B cell (primary cell): Measurements from ENCODE around the gene ULK4. TPM values are rescaled to one million over a fixed set of nuclear protein-coding genes. Genes with fewer than 3 reads are reported as not detected.

Source experiments
- ATAC-seq: fragments of 200-7000 bp; cut with Tn5 transposase; one replicate; pipeline ENCODE4 v1.10.0; 2021; ENCODE audit warnings: low read depth, mild to moderate bottlenecking, moderate number of reproducible peaks, moderate library complexity
- CTCF ChIA-PET: fragments of 350-600 bp; sonication (Branson Sonifier 250); formaldehyde crosslinking; loops from one replicate; lab custom pipeline; 2021; ENCODE audit warnings: antibody characterized with exemption, inconsistent platforms; lab: Charles Lee
- POLR2A ChIA-PET: fragments of 350-600 bp; sonication (Branson Sonifier 250); formaldehyde crosslinking; loops from one replicate; lab custom pipeline; 2021; ENCODE audit warnings: antibody characterized with exemption; lab: Charles Lee
- DNase-seq: peaks from one replicate; pipeline ENCODE4 v3.0.0; 2013
- H2AFZ ChIP-seq: 2 replicates; pipeline ENCODE4 v1.6.1; 2012; ENCODE audit warnings: mild to moderate bottlenecking, low read depth, low read length; ENCODE audit not compliant: insufficient read depth, poor library complexity, severe bottlenecking
- H3K27ac ChIP-seq, 2 donors: 1 replicate in 1 of 2; 2 replicates in 1 of 2; pipeline ENCODE4 v1.5.1; 2012 to 2013; ENCODE audit warnings: low read length in 2 of 2, mild to moderate bottlenecking in 2 of 2, moderate library complexity in 1 of 2
- H3K27me3 ChIP-seq, 4 experiments: fragments of 200-600 bp in 1 of 4; sonication (generic) in 1 of 4; replicated peaks in 1 of 4; 1 replicate in 2 of 4; 2 replicates in 2 of 4; pipeline versions ENCODE4 v1.6.1 to v1.7.0; 2013 to 2016; ENCODE audit warnings: low read length in 3 of 4, mild to moderate bottlenecking in 2 of 4, mixed read lengths in 1 of 4, moderate library complexity in 1 of 4; ENCODE audit not compliant: insufficient read depth in 4 of 4, control insufficient read depth in 3 of 4; ENCODE audit errors: control extremely low read depth in 1 of 4
- H3K36me3 ChIP-seq, 2 experiments: replicated peaks in 1 of 2; 1 replicate in 1 of 2; 2 replicates in 1 of 2; pipeline versions ENCODE4 v1.6.1 to v1.7.1; 2013; ENCODE audit warnings: low read length in 1 of 2; ENCODE audit not compliant: insufficient read depth in 2 of 2, control insufficient read depth in 1 of 2; ENCODE audit errors: control extremely low read depth in 1 of 2, extremely low read depth in 1 of 2
- H3K4me1 ChIP-seq, 2 donors: fragments of 200-600 bp in 1 of 2; sonication (generic) in 1 of 2; 1 replicate in 1 of 2; 2 replicates in 1 of 2; pipeline versions ENCODE4 v1.5.1 to v1.6.1; 2013 to 2017; ENCODE audit warnings: low read length in 2 of 2; ENCODE audit not compliant: control insufficient read depth in 2 of 2, insufficient read depth in 2 of 2
- H3K4me2 ChIP-seq: replicated peaks from 2 replicates; pipeline ENCODE3; 2012; ENCODE audit warnings: mild to moderate bottlenecking, low read depth, low read length; ENCODE audit not compliant: poor library complexity, severe bottlenecking
- H3K4me3 ChIP-seq, 5 experiments: fragments of 200-600 bp in 1 of 5; sonication (generic) in 1 of 5; 1 replicate in 3 of 5; 2 replicates in 2 of 5; pipeline versions ENCODE4 v1.5.1 to v1.7.0; 2011 to 2016; ENCODE audit warnings: low read length in 4 of 5, mild to moderate bottlenecking in 4 of 5, low read depth in 2 of 5, control low read depth in 1 of 5, moderate library complexity in 1 of 5; ENCODE audit not compliant: insufficient read depth in 1 of 5; ENCODE audit errors: control extremely low read depth in 1 of 5, extremely low read depth in 1 of 5
- H3K79me2 ChIP-seq: fragments of 200-600 bp; sonication (generic); one replicate; pipeline ENCODE4 v1.6.0; 2016; ENCODE audit warnings: low read length; ENCODE audit not compliant: control insufficient read depth, insufficient read depth
- H3K9ac ChIP-seq: fragments of 200-600 bp; sonication (generic); 2 replicates; pipeline ENCODE4 v1.6.1; 2017; ENCODE audit warnings: mild to moderate bottlenecking, low read length, moderate library complexity
- H3K9me3 ChIP-seq, 3 donors: one replicate each; pipeline versions ENCODE4 v1.6.1 to v1.7.1; 2013; ENCODE audit warnings: low read length in 2 of 3; ENCODE audit not compliant: control insufficient read depth in 2 of 3, insufficient read depth in 1 of 3; ENCODE audit errors: control extremely low read depth in 1 of 3
- H4K20me1 ChIP-seq: 2 replicates; pipeline ENCODE4 v1.6.0; 2012; ENCODE audit warnings: mild to moderate bottlenecking, low read length; ENCODE audit not compliant: insufficient read depth, control insufficient read depth, poor library complexity, severe bottlenecking
- H3K27ac Mint-ChIP-seq: one replicate; pipeline ENCODE4 v1.8.0; 2021; ENCODE audit warnings: mixed read lengths
- H3K27me3 Mint-ChIP-seq: one replicate; pipeline ENCODE4 v1.8.0; 2021; ENCODE audit warnings: mixed read lengths
- H3K4me1 Mint-ChIP-seq: one replicate; pipeline ENCODE4 v1.8.0; 2021; ENCODE audit warnings: mixed read lengths
- H3K4me3 Mint-ChIP-seq: one replicate; pipeline ENCODE4 v1.8.0; 2021; ENCODE audit warnings: mixed read lengths
- H3K9me3 Mint-ChIP-seq: one replicate; pipeline ENCODE4 v1.8.0; 2022; ENCODE audit warnings: mixed read lengths; ENCODE audit not compliant: insufficient read depth
- CTCF ChIP-seq: fragments of 200-600 bp; IDR thresholded peaks from one replicate; pipeline ENCODE4 v1.8.0; 2022; ENCODE audit warnings: antibody characterized with exemption, mild to moderate bottlenecking
- EZH2 ChIP-seq: IDR thresholded peaks from 2 replicates; pipeline ENCODE4 v1.6.1; 2012; ENCODE audit warnings: borderline replicate concordance, low read depth, mild to moderate bottlenecking, moderate library complexity, low read length; ENCODE audit not compliant: insufficient read depth, poor library complexity, severe bottlenecking
- WGBS: methylation state at CpG from one replicate; pipeline ENCODE4 v1.1.5; 2013; ENCODE audit warnings: missing lambda C conversion rate; ENCODE audit not compliant: insufficient coverage; 5-methylcytosine and 5-hydroxymethylcytosine counted together
- intact Hi-C: fragments of 100-400 bp; cut with micrococcal nuclease; formaldehyde crosslinking; loops from one replicate; pipeline ENCODE4 v1.10.0; 2022
- polyA plus RNA-seq: library from polyadenylated mRNA; depleted of rRNA; stranded (reverse); fragments of >200 nt; gene quantifications from 2 replicates; pipeline ENCODE4 v1.2.3, GENCODE V29; 2012
- total RNA-seq, 2 donors: library from RNA; stranded (reverse); fragments of 120-200 nt in 1 of 2; gene quantifications; 1 replicate in 1 of 2; 2 replicates in 1 of 2; pipeline versions ENCODE4 v1.2.3 to v1.2.4, GENCODE V29; 2013 to 2022

Gene ULK4
- total and polyA plus RNA-seq, 2 donors (not counting 1 experiment from before 2014, with no cell fraction given) = 5.2 to 33.7 TPM

GRCh38 chr3:41653571-41654239, 308.2 kb downstream of the ULK4 start:
- Histone ChIP-seq H3K9me3 (peaks cover 0 to 19% (median 0%) of the 10 kb centered on the region in 3 donors), H3K79me2 (no peaks in the 10 kb centered on the region), H3K9ac (no peak overlapping the region), H3K4me2 (no peak overlapping the region), H3K36me3 (no peaks in the 10 kb centered on the region), H4K20me1 (no peaks in the 10 kb centered on the region), H2AFZ (no peak overlapping the region), H3K27me3 (no peaks in the 10 kb centered on the region), H3K27ac (no peak overlapping the region), H3K4me3 (no peak overlapping the region), H3K4me1 (no peaks in the 10 kb centered on the region)
- Mint-ChIP-seq H3K9me3 (no peaks in the 10 kb centered on the region), H3K27ac (no peak overlapping the region), H3K4me3 (no peak overlapping the region), H3K27me3 (no peaks in the 10 kb centered on the region), H3K4me1 (no peaks in the 10 kb centered on the region)
- intact Hi-C loops = no loop called here
- no CpG with 5 or more reads among the region's 2 CpGs for WGBS
- TF ChIP-seq CTCF (no peak), EZH2 (no peak)
- DNase-seq (no peak), ATAC-seq (no peak)
- ChIA-PET POLR2A (no interaction called here), CTCF (no interaction called here)

- 97% methylated on average over 3 of the region's 3 CpGs for WGBS
- Mint-ChIP-seq H3K27ac (no peak overlapping the region), H3K9me3 (no peaks in the 10 kb centered on the region), H3K27me3 (no peaks in the 10 kb centered on the region), H3K4me1 (no peaks in the 10 kb centered on the region), H3K4me3 (no peak overlapping the region)
- no peak for ATAC-seq
- H3K4me2 ChIP-seq = no peak overlapping the region
- H3K36me3 ChIP-seq = no peaks in the 10 kb centered on the region
- no peaks in the 10 kb centered on the region for H3K27me3 ChIP-seq
- intact Hi-C loops = no loop called here
- POLR2A ChIA-PET = no interaction called here
- H3K79me2 ChIP-seq = no peaks in the 10 kb centered on the region
- CTCF ChIA-PET = no interaction called here
- H3K27ac ChIP-seq = no peak overlapping the region
- no peaks in the 10 kb centered on the region for H4K20me1 ChIP-seq
- no peak overlapping the region for H3K9ac ChIP-seq
- no peak for DNase-seq
- TF ChIP-seq CTCF = no peak
- no peak for TF ChIP-seq EZH2
- H3K4me1 ChIP-seq = no peaks in the 10 kb centered on the region
- no peak overlapping the region for H3K4me3 ChIP-seq
- peaks cover 0 to 23% (median 0%) of the 10 kb centered on the region in 3 donors for H3K9me3 ChIP-seq
- no peak overlapping the region for H2AFZ ChIP-seq
Measured at GRCh38 chr3:41652931-41653330, 309.0 kb downstream of the ULK4 start.
